ENCODE results near the gene FNDC1. TPM values are rescaled to one million over a fixed set of nuclear protein-coding genes. Genes with fewer than 3 reads are reported as not detected.

Gene FNDC1
- total and polyA plus RNA-seq, 8 donors: 0.21 to 3.7 (median 0.79) TPM

DNA sequence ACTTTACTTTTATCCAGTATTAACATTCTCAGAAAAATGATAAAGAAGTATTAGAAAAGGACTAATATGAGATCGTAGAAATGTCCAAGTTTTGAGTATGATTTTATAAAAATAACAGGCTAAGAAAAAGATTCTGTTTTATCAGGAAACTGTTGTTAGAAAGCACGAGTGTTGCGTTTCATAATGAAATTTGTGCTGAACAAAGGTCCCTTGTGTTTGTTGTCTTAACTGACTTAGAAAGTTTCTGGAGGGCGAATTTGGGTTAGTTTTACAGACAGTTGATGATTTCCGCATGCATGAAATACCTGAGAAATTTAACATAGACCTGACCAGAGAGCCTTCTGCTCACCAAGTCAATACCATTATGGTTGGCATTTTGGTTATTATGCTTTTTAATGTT is 136.0 kb downstream of the FNDC1 start:
- no peak overlapping the region for H3K4me3 ChIP-seq
- ATAC-seq: no peak

DNA sequence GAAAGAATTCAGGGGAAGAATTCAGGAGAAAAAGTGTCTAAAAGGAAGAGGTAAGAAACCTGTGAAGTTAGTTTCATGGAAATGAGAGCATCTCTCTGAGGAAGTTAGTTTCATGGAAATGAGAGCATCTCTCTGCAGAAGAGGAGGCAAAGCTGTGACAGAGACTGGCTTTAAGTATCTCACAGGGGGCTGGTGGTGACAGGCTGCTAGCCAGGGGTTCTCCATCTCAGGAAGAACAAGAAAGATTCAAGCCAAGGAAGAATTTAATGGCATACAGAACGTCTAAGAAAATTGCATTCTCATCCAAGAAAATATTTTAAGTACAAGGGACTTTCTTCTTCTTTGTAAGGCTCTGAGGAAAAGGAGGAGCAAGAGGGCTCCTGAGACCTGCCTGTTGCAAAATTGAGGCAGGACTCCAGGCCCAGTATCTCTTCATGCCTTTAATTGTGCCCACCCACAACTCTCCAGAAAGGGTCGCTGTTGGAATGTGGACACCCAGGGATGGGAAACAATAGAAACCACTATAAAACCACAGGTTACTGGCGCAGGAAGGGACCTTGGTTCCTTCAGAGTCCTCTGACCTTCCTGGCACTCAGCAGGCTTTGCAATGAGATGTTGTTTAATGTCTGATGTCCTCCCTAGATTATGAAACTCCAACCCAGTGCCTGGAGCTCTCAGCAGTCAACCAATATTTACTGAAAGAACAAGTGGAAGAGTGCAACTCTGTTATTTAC is 136.8 kb downstream of the FNDC1 start:
- Histone ChIP-seq H3K4me3 (no peak overlapping the region), H3K27me3 (no peaks in the 10 kb centered on the region), H3K9me3 (no peaks in the 10 kb centered on the region), H3K27ac (no peak overlapping the region), H3K4me1 (no peaks in the 10 kb centered on the region), H3K36me3 (no peaks in the 10 kb centered on the region)
- TF ChIP-seq, protein P1, sequence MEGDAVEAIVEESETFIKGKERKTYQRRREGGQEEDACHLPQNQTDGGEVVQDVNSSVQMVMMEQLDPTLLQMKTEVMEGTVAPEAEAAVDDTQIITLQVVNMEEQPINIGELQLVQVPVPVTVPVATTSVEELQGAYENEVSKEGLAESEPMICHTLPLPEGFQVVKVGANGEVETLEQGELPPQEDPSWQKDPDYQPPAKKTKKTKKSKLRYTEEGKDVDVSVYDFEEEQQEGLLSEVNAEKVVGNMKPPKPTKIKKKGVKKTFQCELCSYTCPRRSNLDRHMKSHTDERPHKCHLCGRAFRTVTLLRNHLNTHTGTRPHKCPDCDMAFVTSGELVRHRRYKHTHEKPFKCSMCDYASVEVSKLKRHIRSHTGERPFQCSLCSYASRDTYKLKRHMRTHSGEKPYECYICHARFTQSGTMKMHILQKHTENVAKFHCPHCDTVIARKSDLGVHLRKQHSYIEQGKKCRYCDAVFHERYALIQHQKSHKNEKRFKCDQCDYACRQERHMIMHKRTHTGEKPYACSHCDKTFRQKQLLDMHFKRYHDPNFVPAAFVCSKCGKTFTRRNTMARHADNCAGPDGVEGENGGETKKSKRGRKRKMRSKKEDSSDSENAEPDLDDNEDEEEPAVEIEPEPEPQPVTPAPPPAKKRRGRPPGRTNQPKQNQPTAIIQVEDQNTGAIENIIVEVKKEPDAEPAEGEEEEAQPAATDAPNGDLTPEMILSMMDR (IDR thresholded peaks at IDR 0.05): no peak
- WGBS, 2 donors: 33 to 47% methylated on average over 3 of the region's 3 CpGs
- FAIRE-seq (no peak), DNase-seq (no peak), ATAC-seq (peak in 1 of 4 donors; percentile 45)
- intact Hi-C loops (cut with DNase I): no loop called here

More for the DNA sequence above, 136.0 kb downstream of the FNDC1 start:
- intact Hi-C loops (cut with DNase I): no loop called here
- no peaks in the 10 kb centered on the region for H3K9me3 ChIP-seq
- H3K27me3 ChIP-seq: no peaks in the 10 kb centered on the region
- DNase-seq: no peak
- FAIRE-seq: no peak
- no peaks in the 10 kb centered on the region for H3K36me3 ChIP-seq
- H3K4me1 ChIP-seq: no peaks in the 10 kb centered on the region
- no peak overlapping the region for H3K27ac ChIP-seq
- TF ChIP-seq, protein P1 (IDR thresholded peaks at IDR 0.05): no peak
- WGBS, 2 donors: 55 to 71% methylated on average over 5 of the region's 5 CpGs

DNA sequence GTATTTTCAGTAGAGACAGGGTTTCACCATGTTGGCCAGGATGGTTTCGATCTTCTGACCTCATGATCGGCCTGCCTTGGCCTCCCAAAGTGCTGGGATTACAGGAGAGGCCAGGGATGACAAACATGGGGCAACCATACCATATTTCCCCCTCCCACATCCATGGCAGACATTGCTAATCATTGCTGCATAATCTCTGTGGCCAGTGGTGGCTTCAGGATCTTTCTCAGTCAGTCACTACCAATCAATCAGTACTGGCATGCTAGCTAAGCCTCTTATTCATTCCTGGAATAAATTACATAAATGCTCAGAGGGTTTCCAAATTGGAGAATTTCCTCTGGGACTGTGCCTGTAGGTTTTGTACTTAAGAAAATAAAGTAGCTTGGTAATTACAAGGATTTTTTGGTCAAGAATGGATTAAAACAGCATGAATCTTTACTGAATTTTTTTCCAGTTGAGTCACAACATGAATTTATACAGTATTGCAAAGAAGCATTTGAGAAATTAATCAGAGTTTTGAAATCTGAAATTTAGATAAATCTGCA is 138.1 kb downstream of the FNDC1 start:
- no peak for ATAC-seq
- intact Hi-C loops (cut with DNase I): no loop called here

DNA sequence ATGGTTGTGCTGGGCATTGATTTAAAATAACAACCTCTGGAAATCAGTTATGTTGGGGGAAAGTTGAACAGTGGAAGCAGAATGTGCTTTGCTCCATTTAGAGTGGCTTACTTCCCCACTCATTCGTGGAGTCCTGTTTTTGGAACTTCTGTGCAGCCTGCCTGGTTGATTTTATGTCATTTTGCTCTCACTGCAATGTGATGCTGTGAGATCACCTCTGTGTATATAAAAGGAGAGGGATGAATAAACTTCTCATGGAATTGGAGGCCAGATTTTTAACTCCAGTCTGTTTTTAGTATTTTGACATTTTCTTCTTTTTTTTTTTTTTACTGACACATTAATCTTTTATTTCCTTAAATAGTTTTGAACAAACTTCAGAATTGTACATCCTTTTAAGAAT is 139.0 kb downstream of the FNDC1 start:
- no peaks in the 10 kb centered on the region for H3K9me3 ChIP-seq
- FAIRE-seq (no peak), DNase-seq (no peak), ATAC-seq (no peak)
- no peaks in the 10 kb centered on the region for H3K4me1 ChIP-seq
- no peak overlapping the region for H3K27ac ChIP-seq
- H3K4me3 ChIP-seq: no peak overlapping the region
- TF ChIP-seq, protein P1 (IDR thresholded peaks at IDR 0.05): no peak
- H3K36me3 ChIP-seq: no peaks in the 10 kb centered on the region
- intact Hi-C loops (cut with DNase I): no loop called here
- no peaks in the 10 kb centered on the region for H3K27me3 ChIP-seq
- WGBS, 2 donors: 0 to 1% methylated on average over 1 of the region's 1 CpG

More for the DNA sequence above, 138.1 kb downstream of the FNDC1 start:
- Histone ChIP-seq H3K9me3 (no peaks in the 10 kb centered on the region), H3K4me3 (no peak overlapping the region), H3K27me3 (no peaks in the 10 kb centered on the region), H3K36me3 (no peaks in the 10 kb centered on the region), H3K27ac (no peak overlapping the region), H3K4me1 (no peaks in the 10 kb centered on the region)
- FAIRE-seq (no peak), DNase-seq (no peak)
- TF ChIP-seq, protein P1 (IDR thresholded peaks at IDR 0.05): no peak
- 75 to 80% methylated on average over 2 of the region's 2 CpGs for WGBS, 2 donors

DNA sequence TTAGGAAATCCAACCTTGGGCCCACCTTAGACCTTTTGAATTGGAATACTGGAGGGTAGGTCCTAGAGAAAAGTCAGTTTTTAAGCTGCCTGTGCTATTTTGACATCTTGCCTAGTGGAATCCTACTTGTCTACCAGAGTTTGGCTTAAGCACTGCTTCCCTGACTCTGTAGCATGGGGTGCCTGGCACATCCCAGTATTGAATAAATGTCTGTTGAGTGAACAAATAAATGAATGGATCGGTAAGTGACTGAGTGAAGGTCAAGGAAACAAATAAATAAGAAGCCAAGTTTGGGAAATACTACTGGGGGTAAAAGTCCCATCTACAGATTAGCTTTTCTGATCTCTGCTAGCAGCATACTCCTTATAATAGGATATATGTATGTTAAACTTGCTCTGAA is 140.5 kb downstream of the FNDC1 start:
- no peaks in the 10 kb centered on the region for H3K9me3 ChIP-seq
- no peak overlapping the region for H3K27ac ChIP-seq
- H3K27me3 ChIP-seq: no peaks in the 10 kb centered on the region
- ATAC-seq (no peak), DNase-seq (no peak), FAIRE-seq (no peak)
- intact Hi-C loops (cut with DNase I): no loop called here
- TF ChIP-seq, protein P1 (IDR thresholded peaks at IDR 0.05): no peak
- H3K36me3 ChIP-seq: no peaks in the 10 kb centered on the region
- no peaks in the 10 kb centered on the region for H3K4me1 ChIP-seq
- no peak overlapping the region for H3K4me3 ChIP-seq
- WGBS, 2 donors: 48 to 53% methylated on average over 1 of the region's 1 CpG

Data from pancreas (tissue), 10 donors.